ENCODE measurements around the gene RIPK3. TPM values are rescaled to one million over a fixed set of nuclear protein-coding genes. Genes with fewer than 3 reads are reported as not detected.
A peak's percentile ranks its signal among the peaks of the same experiment; 100 is the strongest.

Gene RIPK3
- total RNA-seq, 1 experiment from 2014 or later, result 0.35 TPM

DNA sequence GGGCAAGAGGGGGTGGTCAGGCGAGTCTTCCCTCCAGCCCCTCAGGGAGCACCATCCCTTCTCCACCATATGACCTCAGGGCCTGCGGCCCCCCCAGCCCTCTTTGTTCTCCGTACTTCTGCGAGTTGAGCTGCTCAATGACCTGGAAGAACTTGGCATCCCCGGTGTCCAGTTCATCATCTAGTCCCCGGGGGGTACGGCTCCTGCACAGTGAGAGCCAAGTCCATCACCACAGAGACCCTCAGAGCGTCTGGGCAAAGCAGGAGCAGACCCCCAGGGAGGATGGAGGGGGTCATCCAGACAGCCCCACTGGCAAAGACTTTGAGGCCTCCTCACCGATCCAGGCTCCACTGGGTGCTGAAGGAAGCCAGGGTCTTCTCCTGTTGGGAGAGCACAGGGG lies 13.8 kb downstream of the RIPK3 start:
- Histone ChIP-seq H2BK5ac (ENCODE audit: insufficient read length, low read length) (no peak overlapping the region), H2BK12ac (ENCODE audit: insufficient read length, low read depth, low read length) (no peak overlapping the region), H4K91ac (ENCODE audit: insufficient read length, low read depth, low read length) (no peak overlapping the region), H4K8ac (replicated peaks; ENCODE audit: insufficient read length, low read depth, low read length) (no peak overlapping the region), H3K23ac (ENCODE audit: insufficient read length, low read depth, low read length) (no peak overlapping the region), H4K5ac (ENCODE audit: insufficient read length, low read depth, low read length) (no peak overlapping the region), H3K4me2 (ENCODE audit: insufficient read depth, insufficient read length, low read length) (no peak overlapping the region), H3K56ac (ENCODE audit: insufficient read length, low read depth, low read length) (no peak overlapping the region), H3K79me2 (ENCODE audit: insufficient read depth, low read length) (no peaks in the 10 kb centered on the region), H3T11ph (ENCODE audit: low read length) (no peak overlapping the region), H3K18ac (ENCODE audit: insufficient read length, low read depth, low read length) (no peak overlapping the region), H2BK20ac (ENCODE audit: low read depth, low read length, poor library complexity, severe bottlenecking) (no peak overlapping the region), H3K23me2 (ENCODE audit: insufficient read length, low read depth, low read length, poor library complexity, severe bottlenecking) (no peaks in the 10 kb centered on the region), H3K4ac (ENCODE audit: low read depth, low read length) (no peak overlapping the region), H3K4me1 (ENCODE audit: insufficient read depth, low read length) (no peaks in the 10 kb centered on the region), H3K27ac (ENCODE audit: insufficient read length, low read depth, low read length) (no peak overlapping the region), H3K79me1 (ENCODE audit: insufficient read depth, low read depth, low read length, poor library complexity, severe bottlenecking) (no peaks in the 10 kb centered on the region), H3K9me3 (ENCODE audit: control insufficient read depth, low read depth, low read length) (no peaks in the 10 kb centered on the region), H2BK120ac (ENCODE audit: low read depth, low read length, poor library complexity, severe bottlenecking) (no peak overlapping the region), H3K9ac (ENCODE audit: extremely low read depth, insufficient read length, low read length) (no peak overlapping the region), H2AK5ac (ENCODE audit: insufficient read length, low read length) (no peak overlapping the region), H2BK15ac (ENCODE audit: low read depth, low read length) (no peak overlapping the region), H3K14ac (ENCODE audit: insufficient read depth, low read length) (no peak overlapping the region), H2AFZ (ENCODE audit: low read length) (no peak overlapping the region), H4K20me1 (ENCODE audit: control insufficient read depth, insufficient read depth, insufficient read length) (no peaks in the 10 kb centered on the region), H3K27me3 (ENCODE audit: insufficient read depth, low read length) (no peaks in the 10 kb centered on the region; the same call in 1 of the 2 replicates)
- Mint-ChIP-seq H3K36me3 (ENCODE audit: insufficient read depth in 1 of 3, low read depth in 3 of 3) (no peaks in the 10 kb centered on the region), H3K4me1 (no peaks in the 10 kb centered on the region), H3K9me3 (no peaks in the 10 kb centered on the region; a peak in 3 of 5 replicates), H3K27me3 (ENCODE audit: low read depth) (peaks cover 64% of the 10 kb centered on the region), H3K27ac (peak overlapping the region in 1 of 3 experiments; percentile 84; a peak in 1 of 7 replicates), H3K4me3 (no peak overlapping the region)
- TF ChIP-seq, protein P1, sequence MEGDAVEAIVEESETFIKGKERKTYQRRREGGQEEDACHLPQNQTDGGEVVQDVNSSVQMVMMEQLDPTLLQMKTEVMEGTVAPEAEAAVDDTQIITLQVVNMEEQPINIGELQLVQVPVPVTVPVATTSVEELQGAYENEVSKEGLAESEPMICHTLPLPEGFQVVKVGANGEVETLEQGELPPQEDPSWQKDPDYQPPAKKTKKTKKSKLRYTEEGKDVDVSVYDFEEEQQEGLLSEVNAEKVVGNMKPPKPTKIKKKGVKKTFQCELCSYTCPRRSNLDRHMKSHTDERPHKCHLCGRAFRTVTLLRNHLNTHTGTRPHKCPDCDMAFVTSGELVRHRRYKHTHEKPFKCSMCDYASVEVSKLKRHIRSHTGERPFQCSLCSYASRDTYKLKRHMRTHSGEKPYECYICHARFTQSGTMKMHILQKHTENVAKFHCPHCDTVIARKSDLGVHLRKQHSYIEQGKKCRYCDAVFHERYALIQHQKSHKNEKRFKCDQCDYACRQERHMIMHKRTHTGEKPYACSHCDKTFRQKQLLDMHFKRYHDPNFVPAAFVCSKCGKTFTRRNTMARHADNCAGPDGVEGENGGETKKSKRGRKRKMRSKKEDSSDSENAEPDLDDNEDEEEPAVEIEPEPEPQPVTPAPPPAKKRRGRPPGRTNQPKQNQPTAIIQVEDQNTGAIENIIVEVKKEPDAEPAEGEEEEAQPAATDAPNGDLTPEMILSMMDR (conservative IDR thresholded peaks at IDR 0.05), result no peak
- WGBS (ENCODE audit: extremely low coverage, insufficient read length, low lambda C conversion rate), result no CpG with 5 or more reads among the region's 9 CpGs
- no peak for DNase-seq
